HG02852 (cell line): ENCODE measurements around the gene KIF22.
"Not testable (repeated sequence)": the region's sequence is repeated elsewhere in the genome, so short reads cannot be mapped to it uniquely, and the experiment has no call there.

Experiments used
- ATAC-seq: cut with Tn5 transposase; IDR thresholded peaks from one replicate; pipeline ENCODE4 v1.9.1; 2021; ENCODE audit warnings: mild to moderate bottlenecking, moderate library complexity; ENCODE audit not compliant: unreplicated experiment

KIF22 gene

GRCh38 chr16:29765167-29766032, 25.2 kb upstream of the KIF22 start:
- ATAC-seq: no peak

GRCh38 chr16:29766571-29766970, 24.0 kb upstream of the KIF22 start:
- ATAC-seq: no peak

GRCh38 chr16:29767062-29767461, 23.5 kb upstream of the KIF22 start:
- no peak for ATAC-seq

- no peak for ATAC-seq
Measured at GRCh38 chr16:29769507-29769906, 21.0 kb upstream of the KIF22 start.

- no peak for ATAC-seq
Measured at GRCh38 chr16:29770250-29770929, 20.2 kb upstream of the KIF22 start.

- not testable (repeated sequence) for ATAC-seq
Measured at GRCh38 chr16:29772330-29772729, 18.2 kb upstream of the KIF22 start.

GRCh38 chr16:29774730-29775129, 15.8 kb upstream of the KIF22 start:
- ATAC-seq: no peak

- ATAC-seq: no peak
Measured at GRCh38 chr16:29775742-29776408, 14.7 kb upstream of the KIF22 start.

GRCh38 chr16:29777576-29778350, 12.8 kb upstream of the KIF22 start, which contains the start of gene ZG16:
Gene ZG16 (plus strand): TSS chr16:29778256. CDS start chr16:29779267, 1,011 bp downstream.
- no peak for ATAC-seq

- no peak for ATAC-seq
Measured at GRCh38 chr16:29779474-29779873, 11.1 kb upstream of the KIF22 start.

- ATAC-seq: not testable (repeated sequence)
Measured at GRCh38 chr16:29783094-29783953, 7.2 kb upstream of the KIF22 start.

- no peak for ATAC-seq
Measured at GRCh38 chr16:29784157-29784556, 6.4 kb upstream of the KIF22 start.

GRCh38 chr16:29784901-29785500, 5.5 kb upstream of the KIF22 start:
- no peak for ATAC-seq

GRCh38 chr16:29787155-29787554, 3.4 kb upstream of the KIF22 start:
- ATAC-seq: not testable (repeated sequence)

- ATAC-seq: no peak
Measured at GRCh38 chr16:29789775-29790182, 772 bp upstream of the KIF22 start.

- ATAC-seq: no peak
Measured at GRCh38 chr16:29790949-29791844, 646 bp downstream of the KIF22 start.

GRCh38 chr16:29791845-29792807, 1.6 kb downstream of the KIF22 start:
- no peak for ATAC-seq
